Kidney glomerular epithelial cell (primary cell): ENCODE measurements around the gene KRTAP3-1.

Experiments used
- DNase-seq: peaks from one replicate; lab custom pipeline; 2025; lab: John Stamatoyannopoulos, UW

KRTAP3-1 gene

GRCh38 chr17:40978575-40979151 is 30.3 kb downstream of the KRTAP3-1 start:
- DNase-seq, result no peak

- DNase-seq, result no peak
Observed at GRCh38 chr17:40975516-40975915, 33.4 kb downstream of the KRTAP3-1 start.

DNA sequence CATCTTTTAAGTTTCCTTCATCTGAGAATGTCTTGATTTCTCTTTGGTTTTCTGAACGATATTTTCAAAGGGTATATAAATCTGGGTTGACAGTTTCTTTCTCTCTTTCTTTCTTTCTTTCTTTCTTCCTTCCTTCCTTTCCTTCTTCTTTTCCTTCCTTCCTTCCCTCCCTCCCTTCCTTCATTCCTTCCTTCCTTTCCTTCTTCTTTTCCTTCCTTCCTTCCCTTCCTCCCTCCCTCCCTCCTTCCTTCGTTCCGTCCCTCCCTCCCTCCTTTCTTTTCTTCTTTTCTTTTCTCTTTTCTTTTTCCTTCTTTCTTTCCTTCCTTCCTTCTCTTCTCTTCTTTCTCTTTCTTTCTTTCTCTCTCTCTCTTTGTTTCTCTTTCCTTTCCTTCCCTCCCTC is 34.6 kb downstream of the KRTAP3-1 start:
- no peak for DNase-seq

- no peak for DNase-seq
Observed at GRCh38 chr17:40967582-40967981, 41.3 kb downstream of the KRTAP3-1 start.

- no peak for DNase-seq
Observed at GRCh38 chr17:40966848-40967247, 42.1 kb downstream of the KRTAP3-1 start, which contains the start of gene KRT39. Gene KRT39, minus strand, starts transcription at chr17:40966948. Its CDS starts 92 bp downstream, at chr17:40966856.

DNA sequence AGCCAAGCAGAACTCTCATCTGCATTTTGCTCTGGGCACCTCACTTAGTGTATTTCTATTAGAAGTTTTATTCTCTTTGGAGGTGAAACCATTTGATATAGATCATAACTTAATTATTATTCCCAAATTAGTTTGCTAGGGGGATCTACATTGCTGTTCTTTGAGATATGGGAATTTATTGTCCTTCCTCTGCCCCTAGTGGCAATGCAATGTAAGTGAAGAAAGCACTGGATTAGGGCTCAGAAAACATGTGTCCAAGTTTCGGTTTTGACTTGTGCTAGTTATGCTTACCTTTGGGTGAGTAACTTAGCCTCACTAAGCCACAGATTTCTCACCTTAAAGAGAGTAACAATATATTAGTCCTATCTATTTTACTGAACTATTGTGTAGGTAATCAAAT is 45.1 kb downstream of the KRTAP3-1 start:
- DNase-seq, result peak; percentile 11

DNA sequence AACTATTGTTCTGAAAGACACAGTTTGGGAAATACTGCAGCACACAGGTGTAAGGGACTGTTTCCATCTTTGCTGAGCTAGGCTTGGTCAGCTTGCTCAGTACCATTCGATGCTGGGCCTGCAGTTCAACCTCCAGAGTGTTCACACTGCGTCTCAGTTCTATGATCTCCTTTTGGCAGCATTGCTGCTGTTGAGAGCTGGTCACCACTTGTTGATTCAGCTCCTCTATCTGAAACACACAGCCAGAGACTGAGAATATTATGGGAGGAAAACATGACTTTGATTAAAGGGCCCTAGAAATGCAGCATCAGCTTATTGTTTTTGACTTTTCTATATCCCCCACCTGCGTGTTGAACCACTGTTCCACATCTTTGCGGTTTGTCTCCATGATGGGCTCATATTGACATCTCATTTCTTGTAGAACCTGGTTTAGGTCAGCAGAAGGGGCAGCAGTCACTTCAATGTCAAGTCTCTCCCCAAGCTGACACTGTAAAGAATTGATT is 46.8 kb downstream of the KRTAP3-1 start:
- no peak for DNase-seq

- DNase-seq, result peak; percentile 43
Observed at GRCh38 chr17:40961591-40961990, 47.3 kb downstream of the KRTAP3-1 start.

- DNase-seq, result no peak
Observed at GRCh38 chr17:40960144-40960543, 48.8 kb downstream of the KRTAP3-1 start.
